Measurements from ENCODE around the gene SLX9.

SLX9 gene

DNA sequence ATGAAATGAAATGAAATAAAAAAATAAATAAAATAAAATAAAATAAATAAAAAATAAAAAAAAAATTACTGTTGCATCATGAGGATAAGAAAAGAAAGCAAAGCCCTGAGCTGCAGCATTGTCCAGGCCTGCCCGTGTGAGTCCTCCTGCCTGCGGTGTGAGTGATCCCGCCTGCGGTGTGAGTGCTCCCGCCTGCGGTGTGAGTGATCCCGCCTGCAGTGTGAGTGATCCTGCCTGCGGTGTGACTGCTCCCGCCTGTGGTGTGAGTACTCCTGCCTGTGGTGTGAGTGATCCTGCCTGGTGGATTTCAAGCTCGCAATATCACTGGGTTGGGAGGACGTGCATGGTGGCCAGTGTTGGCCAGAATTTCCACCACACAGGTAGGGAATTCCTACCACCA lies 44.0 kb upstream of the SLX9 start:
- TF ChIP-seq EZH2 (IDR thresholded peaks at IDR 0.05; ENCODE audit: borderline replicate concordance, low read depth, low read length, severe bottlenecking), result no peak
- Histone ChIP-seq H4K20me1 (ENCODE audit: insufficient read depth, low read length) (peaks cover 15% of the 10 kb centered on the region), H3K27ac (ENCODE audit: low read length) (no peak overlapping the region), H3K9me3 (ENCODE audit: insufficient read depth, low read length, severe bottlenecking) (no peaks in the 10 kb centered on the region), H3K4me2 (ENCODE audit: insufficient read depth, low read length) (no peak overlapping the region), H3K4me3 (ENCODE audit: low read depth in 1 of 2, low read length in 2 of 2) (no peak overlapping the region), H3K9ac (ENCODE audit: low read depth, low read length) (no peak overlapping the region), H3K4me1 (ENCODE audit: insufficient read depth, low read length) (no peaks in the 10 kb centered on the region), H2AFZ (ENCODE audit: low read depth, low read length) (no peak overlapping the region), H3K36me3 (ENCODE audit: insufficient read depth, low read length) (peaks cover 68% of the 10 kb centered on the region), H3K27me3 (ENCODE audit: insufficient read depth, low read length, poor library complexity) (no peaks in the 10 kb centered on the region), H3K79me2 (ENCODE audit: insufficient read depth, low read length) (no peaks in the 10 kb centered on the region)
- ATAC-seq (ENCODE audit: insufficient read depth, low read depth) (no peak), DNase-seq (no peak)

DNA sequence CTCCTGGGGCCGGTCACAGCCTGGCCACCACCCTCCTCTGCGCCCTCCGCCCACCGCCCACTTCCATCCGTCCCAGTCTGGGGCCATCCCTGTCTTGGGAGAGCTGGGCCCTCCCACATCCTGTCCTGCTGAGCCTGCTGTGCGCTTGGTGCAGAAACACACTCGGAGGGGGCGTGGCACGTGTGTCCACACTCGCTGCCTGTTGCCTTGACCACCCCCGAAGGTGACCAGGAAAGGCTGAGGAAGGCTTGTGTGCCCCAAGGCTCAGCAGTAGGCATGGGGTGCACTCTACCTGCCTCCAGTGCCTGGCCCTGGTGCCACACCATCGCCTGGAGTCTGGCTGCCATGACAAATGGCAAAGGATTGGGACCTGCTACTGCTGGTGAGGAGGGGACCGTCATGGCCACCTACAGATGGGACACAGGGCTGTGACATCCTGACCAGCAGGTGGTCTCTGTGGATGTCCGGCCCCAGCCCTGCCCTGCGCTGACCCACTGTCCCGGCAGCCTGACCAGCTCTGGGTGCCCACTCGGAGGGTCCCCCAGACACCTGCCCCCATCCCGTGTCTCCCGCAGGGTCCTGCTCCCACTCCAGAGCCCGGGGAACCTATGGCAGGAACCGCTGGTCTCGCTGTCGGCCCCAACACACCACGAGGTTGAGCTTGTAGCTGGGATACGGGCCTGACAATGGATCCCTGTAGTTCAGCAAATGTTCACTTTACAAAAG lies 43.1 kb upstream of the SLX9 start:
- no peak overlapping the region for H3K4me3 ChIP-seq (ENCODE audit: low read depth in 1 of 2, low read length in 2 of 2)
- DNase-seq (no peak), ATAC-seq (ENCODE audit: insufficient read depth, low read depth) (no peak)
- H3K27me3 ChIP-seq (ENCODE audit: insufficient read depth, low read length, poor library complexity), result no peaks in the 10 kb centered on the region
- TF ChIP-seq, protein P1, sequence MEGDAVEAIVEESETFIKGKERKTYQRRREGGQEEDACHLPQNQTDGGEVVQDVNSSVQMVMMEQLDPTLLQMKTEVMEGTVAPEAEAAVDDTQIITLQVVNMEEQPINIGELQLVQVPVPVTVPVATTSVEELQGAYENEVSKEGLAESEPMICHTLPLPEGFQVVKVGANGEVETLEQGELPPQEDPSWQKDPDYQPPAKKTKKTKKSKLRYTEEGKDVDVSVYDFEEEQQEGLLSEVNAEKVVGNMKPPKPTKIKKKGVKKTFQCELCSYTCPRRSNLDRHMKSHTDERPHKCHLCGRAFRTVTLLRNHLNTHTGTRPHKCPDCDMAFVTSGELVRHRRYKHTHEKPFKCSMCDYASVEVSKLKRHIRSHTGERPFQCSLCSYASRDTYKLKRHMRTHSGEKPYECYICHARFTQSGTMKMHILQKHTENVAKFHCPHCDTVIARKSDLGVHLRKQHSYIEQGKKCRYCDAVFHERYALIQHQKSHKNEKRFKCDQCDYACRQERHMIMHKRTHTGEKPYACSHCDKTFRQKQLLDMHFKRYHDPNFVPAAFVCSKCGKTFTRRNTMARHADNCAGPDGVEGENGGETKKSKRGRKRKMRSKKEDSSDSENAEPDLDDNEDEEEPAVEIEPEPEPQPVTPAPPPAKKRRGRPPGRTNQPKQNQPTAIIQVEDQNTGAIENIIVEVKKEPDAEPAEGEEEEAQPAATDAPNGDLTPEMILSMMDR (IDR thresholded peaks at IDR 0.05; ENCODE audit: borderline replicate concordance, extremely low read depth, low read length, poor library complexity, severe bottlenecking), result no peak
- TF ChIP-seq EZH2 (IDR thresholded peaks at IDR 0.05; ENCODE audit: borderline replicate concordance, low read depth, low read length, severe bottlenecking), result no peak
- no peaks in the 10 kb centered on the region for H3K4me1 ChIP-seq (ENCODE audit: insufficient read depth, low read length)
- H3K27ac ChIP-seq (ENCODE audit: low read length), result no peak overlapping the region
- no peak overlapping the region for H2AFZ ChIP-seq (ENCODE audit: low read depth, low read length)
- peaks cover 14% of the 10 kb centered on the region for H4K20me1 ChIP-seq (ENCODE audit: insufficient read depth, low read length)
- no peaks in the 10 kb centered on the region for H3K9me3 ChIP-seq (ENCODE audit: insufficient read depth, low read length, severe bottlenecking)
- H3K9ac ChIP-seq (ENCODE audit: low read depth, low read length), result no peak overlapping the region
- H3K79me2 ChIP-seq (ENCODE audit: insufficient read depth, low read length), result no peaks in the 10 kb centered on the region
- no peak overlapping the region for H3K4me2 ChIP-seq (ENCODE audit: insufficient read depth, low read length)
- H3K36me3 ChIP-seq (ENCODE audit: insufficient read depth, low read length), result peaks cover 70% of the 10 kb centered on the region

DNA sequence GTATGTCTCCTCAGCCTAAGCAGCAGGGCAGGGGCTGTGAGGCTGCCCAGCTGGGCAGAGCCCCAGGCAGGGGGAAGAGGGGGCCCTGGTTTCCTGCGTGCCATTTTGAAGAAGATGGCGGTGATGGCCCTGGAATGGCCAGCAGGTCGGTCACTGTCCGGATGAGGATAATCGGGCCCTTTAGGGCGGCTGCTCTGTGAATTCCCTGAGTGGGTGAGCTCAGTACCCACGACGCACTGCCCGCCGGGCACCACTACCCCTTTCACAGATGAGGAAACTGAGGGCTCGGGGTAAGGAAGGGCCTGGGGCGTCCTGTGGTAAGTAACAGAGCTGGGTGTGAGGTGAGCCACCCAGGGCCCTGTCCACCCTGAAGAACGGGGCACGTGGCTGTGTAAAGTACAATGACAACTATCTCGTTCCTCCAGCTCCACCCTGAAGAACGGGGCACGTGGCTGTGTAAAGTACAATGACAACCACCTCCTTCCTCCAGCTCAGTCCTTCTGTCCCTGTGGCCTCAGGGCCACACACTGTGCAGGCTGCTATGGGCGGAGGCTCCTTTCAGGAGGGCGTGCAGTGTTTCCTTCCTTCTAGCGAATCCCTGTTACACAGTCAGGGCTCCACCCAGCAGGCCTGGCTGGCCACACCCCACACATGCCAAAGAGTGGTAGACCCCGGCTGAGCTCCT lies 42.4 kb upstream of the SLX9 start:
- Histone ChIP-seq H3K4me3 (ENCODE audit: low read depth in 1 of 2, low read length in 2 of 2) (no peak overlapping the region), H3K79me2 (ENCODE audit: insufficient read depth, low read length) (no peaks in the 10 kb centered on the region), H3K4me2 (ENCODE audit: insufficient read depth, low read length) (no peak overlapping the region), H3K9me3 (ENCODE audit: insufficient read depth, low read length, severe bottlenecking) (no peaks in the 10 kb centered on the region), H3K27ac (ENCODE audit: low read length) (no peak overlapping the region), H4K20me1 (ENCODE audit: insufficient read depth, low read length) (peaks cover 12% of the 10 kb centered on the region), H3K27me3 (ENCODE audit: insufficient read depth, low read length, poor library complexity) (no peaks in the 10 kb centered on the region), H3K9ac (ENCODE audit: low read depth, low read length) (no peak overlapping the region), H3K36me3 (ENCODE audit: insufficient read depth, low read length) (peaks cover 72% of the 10 kb centered on the region), H2AFZ (ENCODE audit: low read depth, low read length) (no peak overlapping the region), H3K4me1 (ENCODE audit: insufficient read depth, low read length) (no peaks in the 10 kb centered on the region)
- DNase-seq, result peak; percentile 22
- peak; percentile 49 for ATAC-seq (ENCODE audit: insufficient read depth, low read depth)
- TF ChIP-seq EZH2 (IDR thresholded peaks at IDR 0.05; ENCODE audit: borderline replicate concordance, low read depth, low read length, severe bottlenecking), result no peak
- TF ChIP-seq, protein P1 (IDR thresholded peaks at IDR 0.05; ENCODE audit: borderline replicate concordance, extremely low read depth, low read length, poor library complexity, severe bottlenecking), result no peak

DNA sequence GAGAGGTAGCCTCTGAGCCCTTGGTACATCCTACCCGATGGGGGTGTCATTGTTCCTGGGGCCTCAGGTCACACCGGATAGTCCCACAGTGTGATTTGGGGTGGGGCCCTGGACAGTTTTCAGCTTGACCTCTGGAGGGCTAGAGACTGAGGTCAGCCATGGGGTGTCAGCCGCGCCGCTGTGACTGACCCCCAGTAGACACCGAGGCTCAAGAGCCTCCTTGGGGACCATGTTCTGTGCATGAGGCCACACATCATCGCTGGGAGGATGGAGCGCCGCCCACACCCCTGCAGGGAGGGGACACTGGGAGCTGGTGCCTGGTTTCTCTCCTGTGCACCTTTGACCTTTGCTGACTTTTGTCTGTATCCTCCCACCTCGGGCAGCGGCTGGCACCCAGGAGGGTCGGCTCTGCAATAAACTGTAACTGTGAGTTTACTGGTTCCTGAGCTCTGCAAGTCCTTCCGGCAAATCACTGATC lies 41.8 kb upstream of the SLX9 start:
- peaks cover 12% of the 10 kb centered on the region for H4K20me1 ChIP-seq (ENCODE audit: insufficient read depth, low read length)
- H3K4me3 ChIP-seq (ENCODE audit: low read depth in 1 of 2, low read length in 2 of 2), result no peak overlapping the region
- no peaks in the 10 kb centered on the region for H3K79me2 ChIP-seq (ENCODE audit: insufficient read depth, low read length)
- no peaks in the 10 kb centered on the region for H3K27me3 ChIP-seq (ENCODE audit: insufficient read depth, low read length, poor library complexity)
- no peak overlapping the region for H3K4me2 ChIP-seq (ENCODE audit: insufficient read depth, low read length)
- no peaks in the 10 kb centered on the region for H3K4me1 ChIP-seq (ENCODE audit: insufficient read depth, low read length)
- no peak overlapping the region for H2AFZ ChIP-seq (ENCODE audit: low read depth, low read length)
- no peak overlapping the region for H3K9ac ChIP-seq (ENCODE audit: low read depth, low read length)
- no peak overlapping the region for H3K27ac ChIP-seq (ENCODE audit: low read length)
- DNase-seq, result no peak
- peaks cover 3% of the 10 kb centered on the region for H3K9me3 ChIP-seq (ENCODE audit: insufficient read depth, low read length, severe bottlenecking)
- TF ChIP-seq, protein P1 (IDR thresholded peaks at IDR 0.05; ENCODE audit: borderline replicate concordance, extremely low read depth, low read length, poor library complexity, severe bottlenecking), result no peak
- TF ChIP-seq EZH2 (IDR thresholded peaks at IDR 0.05; ENCODE audit: borderline replicate concordance, low read depth, low read length, severe bottlenecking), result no peak
- ATAC-seq (ENCODE audit: insufficient read depth, low read depth), result no peak
- peaks cover 76% of the 10 kb centered on the region for H3K36me3 ChIP-seq (ENCODE audit: insufficient read depth, low read length)

All from DND-41 (cell line).